GM12892 (cell line): Measurements from ENCODE around the gene LCE1E.

Experiments
- DNase-seq: peaks from one replicate; pipeline ENCODE4 v3.0.0; 2011; ENCODE audit not compliant: insufficient read length
- FAIRE-seq: peaks from 2 replicates; lab custom pipeline; 2011; peaks lifted over from hg19 to GRCh38; lab: Jason Lieb, UNC
- POLR2A ChIP-seq: IDR thresholded peaks from 2 replicates; pipeline ENCODE4 v1.6.1; 2011; ENCODE audit warnings: low read depth, low read length, control low read depth
- POLR2AphosphoS5 ChIP-seq: IDR thresholded peaks from 2 replicates; pipeline ENCODE4 v1.6.1; 2011; ENCODE audit warnings: low read depth, low read length, control low read depth
- TAF1 ChIP-seq: IDR thresholded peaks from 2 replicates; pipeline ENCODE4 v1.6.1; 2011; ENCODE audit warnings: low read depth, mild to moderate bottlenecking, control low read depth, low read length, borderline replicate concordance

The LCE1E gene

GRCh38 chr1:152796421-152796820 is 10.4 kb downstream of the LCE1E start, which contains the start of gene LCE1D:
Gene LCE1D, plus strand, starts transcription at chr1:152796721. Its CDS starts 1,074 bp downstream, at chr1:152797795.
- TF ChIP-seq TAF1 = no peak
- FAIRE-seq (no peak), DNase-seq (no peak)

GRCh38 chr1:152801333-152801732 is 15.3 kb downstream of the LCE1E start:
- FAIRE-seq = no peak
- TF ChIP-seq POLR2A (no peak), POLR2AphosphoS5 (no peak), TAF1 (no peak)
- no peak for DNase-seq

GRCh38 chr1:152806576-152806975 is 20.5 kb downstream of the LCE1E start, which contains the start of gene LCE1C:
Gene LCE1C, minus strand, starts transcription at chr1:152806651. Its CDS starts 1,173 bp downstream, at chr1:152805478.
- DNase-seq (no peak), FAIRE-seq (no peak)
- no peak for TF ChIP-seq POLR2A
- no peak for TF ChIP-seq TAF1
- TF ChIP-seq POLR2AphosphoS5 = no peak

GRCh38 chr1:152811050-152811449 is 25.0 kb downstream of the LCE1E start:
- no peak for DNase-seq

GRCh38 chr1:152811671-152812070 is 25.6 kb downstream of the LCE1E start, which contains the start of gene LCE1B:
Gene LCE1B, plus strand, starts transcription at chr1:152811971. Its CDS starts 476 bp downstream, at chr1:152812447.
- TF ChIP-seq POLR2A (no peak), POLR2AphosphoS5 (no peak), TAF1 (no peak)
- DNase-seq (no peak), FAIRE-seq (no peak)

More at GRCh38 chr1:152811050-152811449, 25.0 kb downstream of the LCE1E start:
- no peak for FAIRE-seq
- TF ChIP-seq TAF1 = no peak

- no peak for TF ChIP-seq POLR2A
- TF ChIP-seq TAF1 = no peak
- TF ChIP-seq POLR2AphosphoS5 = no peak
- DNase-seq (no peak), FAIRE-seq (no peak)
Observed at GRCh38 chr1:152817309-152817708, 31.3 kb downstream of the LCE1E start.

GRCh38 chr1:152823294-152823693 is 37.2 kb downstream of the LCE1E start:
- TF ChIP-seq TAF1 = no peak
- TF ChIP-seq POLR2AphosphoS5 = no peak
- TF ChIP-seq POLR2A = no peak
- DNase-seq (no peak), FAIRE-seq (no peak)

GRCh38 chr1:152824964-152825363 is 38.9 kb downstream of the LCE1E start:
- TF ChIP-seq POLR2A (no peak), POLR2AphosphoS5 (no peak), TAF1 (no peak)
- FAIRE-seq (no peak), DNase-seq (no peak)

- no peak for FAIRE-seq
- no peak for DNase-seq
- TF ChIP-seq POLR2AphosphoS5 (no peak), POLR2A (no peak), TAF1 (no peak)
Observed at GRCh38 chr1:152827173-152827572, 41.1 kb downstream of the LCE1E start, which contains the start of gene LCE1A. Gene LCE1A, plus strand, starts transcription at chr1:152827473. Its CDS starts 0 bp downstream, at chr1:152827473.

GRCh38 chr1:152836870-152837269 is 50.8 kb downstream of the LCE1E start:
- no peak for TF ChIP-seq POLR2A
- TF ChIP-seq TAF1 = no peak
- no peak for FAIRE-seq

More at GRCh38 chr1:152836870-152837269, 50.8 kb downstream of the LCE1E start:
- DNase-seq = no peak
